NCI-H460 (cell line): ENCODE measurements around the gene DOCK1. TPM values are rescaled to one million over a fixed set of nuclear protein-coding genes. Genes with fewer than 3 reads are reported as not detected.
"Not testable (repeated sequence)": the region's sequence is repeated elsewhere in the genome, so short reads cannot be mapped to it uniquely, and the experiment has no call there.

ENCODE experiments used
- DNase-seq: peaks from one replicate; pipeline ENCODE4 v3.0.0-alpha.2; 2016; ENCODE audit warnings: low read depth; ENCODE audit errors: extremely low read depth
- total RNA-seq: library from RNA; depleted of rRNA; stranded (reverse); fragments of >200 nt; shearing (Covaris generic); gene quantifications from 2 replicates; pipeline ENCODE4 v1.2.3, GENCODE V29; 2014

DOCK1 gene
- total RNA-seq, 1 experiment from 2014 or later = 32.3 TPM

- DNase-seq = not testable (repeated sequence)
These were observed 5.7 kb upstream of the DOCK1 start for GRCh38 chr10:126899529-126899928.

DNA sequence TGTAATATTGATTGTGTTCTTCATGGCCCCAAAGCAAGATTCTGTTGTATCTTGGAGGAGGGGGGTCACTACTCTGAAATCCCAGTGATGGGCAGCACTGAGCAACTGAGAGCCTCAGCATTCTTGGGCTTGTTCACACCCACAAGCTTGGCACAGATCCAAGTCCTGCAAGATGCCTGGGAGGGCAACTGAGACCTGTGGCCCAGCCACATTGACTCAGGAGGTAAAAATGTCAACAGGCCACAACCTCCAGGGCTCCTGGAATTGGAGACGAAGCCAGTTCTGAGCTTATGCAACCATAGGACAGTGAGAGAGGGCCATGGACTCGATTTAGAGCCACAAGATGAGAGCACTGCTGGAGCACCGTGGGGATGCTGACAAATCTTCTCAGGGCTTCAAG, 3.1 kb upstream of the DOCK1 start:
- DNase-seq = no peak

- no peak for DNase-seq
These were observed 1.4 kb upstream of the DOCK1 start for GRCh38 chr10:126903656-126904360.

- no peak for DNase-seq
These were observed 761 bp upstream of the DOCK1 start for GRCh38 chr10:126904516-126904817.

- no peak for DNase-seq
These were observed 812 bp downstream of the DOCK1 start for GRCh38 chr10:126905776-126906703.

- DNase-seq = no peak
These were observed 1.6 kb downstream of the DOCK1 start for GRCh38 chr10:126906704-126907422.

GRCh38 chr10:126907423-126907970, 2.3 kb downstream of the DOCK1 start:
- DNase-seq = no peak

DNA sequence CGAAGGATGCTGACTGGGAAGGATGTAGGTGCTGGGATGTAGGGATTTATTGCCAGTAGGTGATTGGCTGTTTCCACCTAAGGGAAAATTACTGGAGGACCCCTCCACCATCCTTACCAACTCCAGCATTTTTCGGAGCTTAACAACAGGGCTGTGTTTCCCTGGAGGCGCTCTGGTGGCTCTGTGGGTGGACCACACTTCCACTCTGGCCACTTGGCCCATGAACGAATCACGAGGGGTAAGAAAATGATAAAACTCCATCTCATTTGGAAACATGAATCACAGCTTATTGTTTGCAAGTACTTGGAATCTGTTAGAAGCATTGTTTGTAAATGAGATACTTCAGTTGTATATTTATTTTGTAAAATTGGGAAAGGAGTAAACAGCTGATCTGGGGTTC, 3.0 kb downstream of the DOCK1 start:
- no peak for DNase-seq

DNA sequence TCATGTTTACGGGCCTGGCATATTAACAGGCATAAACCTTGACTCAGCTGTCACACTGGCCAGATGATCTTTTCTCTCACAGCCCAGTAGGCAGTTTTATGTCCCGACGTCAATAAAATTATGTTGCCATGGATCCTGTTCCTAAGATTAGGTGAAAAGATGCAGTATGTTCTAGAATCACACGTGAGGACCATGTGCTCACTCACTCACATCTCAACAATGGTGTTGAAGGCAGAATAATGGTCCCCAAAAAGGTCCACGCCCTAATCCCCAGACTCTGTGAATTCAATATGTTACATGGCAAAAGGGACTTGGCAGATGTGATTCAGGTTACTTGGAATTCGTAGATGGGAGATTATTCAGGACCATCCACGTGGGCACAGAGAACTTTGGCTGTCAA, 3.5 kb downstream of the DOCK1 start:
- no peak for DNase-seq

DNA sequence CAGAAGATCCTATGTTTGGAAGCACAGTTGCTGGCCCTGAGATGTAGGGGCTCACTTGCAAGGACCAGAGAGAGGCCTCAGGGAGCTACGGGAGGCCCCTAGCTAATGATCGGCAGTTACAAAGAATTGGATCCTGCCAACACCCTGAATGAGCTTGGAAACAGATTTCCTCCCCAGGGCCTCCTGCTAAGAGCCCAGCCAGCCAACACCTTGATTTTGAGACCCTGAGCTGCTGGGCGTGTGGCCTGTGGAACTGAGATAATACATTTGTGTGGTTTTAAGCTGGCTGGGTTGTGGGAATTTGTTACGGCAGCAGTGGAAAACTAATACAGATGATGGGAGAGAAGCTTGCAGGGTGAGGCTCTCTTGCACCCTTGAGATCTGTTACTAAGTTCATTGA, 3.9 kb downstream of the DOCK1 start:
- DNase-seq = no peak

DNA sequence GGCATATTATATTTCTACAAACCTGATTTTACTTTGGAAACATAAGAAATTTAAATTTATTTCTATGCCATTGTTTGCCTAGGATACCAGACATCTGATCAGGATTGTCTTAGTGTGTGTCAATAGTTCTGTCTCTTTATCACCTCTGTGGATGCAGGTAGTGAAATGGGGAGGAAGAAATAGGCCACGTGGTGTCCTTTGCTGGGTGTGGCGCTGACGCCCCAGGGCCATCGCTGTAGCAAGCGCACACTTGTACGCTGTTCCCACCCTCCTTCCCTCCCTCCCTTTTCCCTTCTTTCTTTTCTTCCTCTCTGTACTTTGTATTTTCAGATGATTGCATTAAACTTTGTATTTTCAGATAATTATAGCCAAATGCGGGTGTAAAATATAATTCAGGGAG, 5.0 kb downstream of the DOCK1 start:
- no peak for DNase-seq

DNA sequence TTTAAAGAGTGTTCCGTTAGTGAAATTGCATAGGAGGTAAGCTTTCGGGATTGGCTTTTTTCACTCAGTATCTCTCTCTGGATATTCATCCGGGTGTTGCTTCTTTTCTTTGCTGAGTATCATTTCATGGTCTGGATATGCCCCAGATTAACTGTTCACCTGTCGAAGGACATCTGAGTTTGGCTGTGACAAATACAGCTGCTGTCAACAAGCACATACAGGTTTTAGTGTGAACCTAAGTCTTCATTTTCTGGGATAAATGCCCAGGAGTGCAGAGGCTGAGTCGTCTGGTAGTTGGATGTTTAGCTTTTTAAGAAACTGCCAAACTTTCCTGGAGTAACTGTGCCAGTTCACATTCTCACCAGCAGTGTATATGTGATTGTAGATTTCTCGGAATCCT, 5.6 kb downstream of the DOCK1 start:
- DNase-seq = no peak

DNA sequence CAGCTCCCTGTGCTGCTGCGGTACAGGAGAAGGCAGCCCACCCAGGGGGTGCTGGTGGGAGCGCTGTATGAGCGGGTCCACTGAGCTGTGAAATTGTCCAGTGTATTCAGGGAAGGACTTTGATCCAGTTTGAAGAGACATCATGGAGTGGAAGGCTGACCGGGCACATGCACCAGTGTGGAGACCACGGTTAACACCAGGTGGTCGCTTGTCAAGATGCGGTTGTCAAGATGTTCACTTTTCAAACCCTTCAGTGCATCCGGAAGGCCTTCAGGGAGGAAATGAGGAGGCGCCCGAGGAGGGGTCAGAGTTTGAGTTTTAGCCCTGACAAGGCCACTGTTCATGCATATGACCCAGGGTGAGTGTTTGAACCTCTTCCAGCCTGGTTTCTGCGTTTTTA, 6.1 kb downstream of the DOCK1 start:
- no peak for DNase-seq

DNA sequence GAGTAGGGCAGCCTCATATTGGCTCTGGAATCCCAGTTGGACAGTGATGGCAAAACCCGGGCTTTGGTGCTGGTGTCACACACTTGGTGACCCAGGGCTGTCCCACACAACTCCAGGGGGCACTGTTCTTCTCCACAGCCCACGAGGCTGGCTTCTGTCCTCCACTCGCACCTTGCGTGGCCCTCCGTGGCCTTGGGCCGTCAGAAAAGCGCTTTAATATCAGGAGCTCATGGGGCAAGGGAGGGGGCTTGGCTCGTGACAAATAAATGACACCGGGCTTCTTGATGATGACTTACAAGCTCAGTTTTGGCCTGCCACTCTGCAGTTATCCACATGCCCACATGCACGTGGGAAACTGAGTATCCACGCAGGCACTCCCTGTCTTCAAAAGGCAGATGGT, 8.1 kb downstream of the DOCK1 start:
- DNase-seq = no peak

- no peak for DNase-seq
These were observed 9.3 kb downstream of the DOCK1 start for GRCh38 chr10:126914561-126914960.

DNA sequence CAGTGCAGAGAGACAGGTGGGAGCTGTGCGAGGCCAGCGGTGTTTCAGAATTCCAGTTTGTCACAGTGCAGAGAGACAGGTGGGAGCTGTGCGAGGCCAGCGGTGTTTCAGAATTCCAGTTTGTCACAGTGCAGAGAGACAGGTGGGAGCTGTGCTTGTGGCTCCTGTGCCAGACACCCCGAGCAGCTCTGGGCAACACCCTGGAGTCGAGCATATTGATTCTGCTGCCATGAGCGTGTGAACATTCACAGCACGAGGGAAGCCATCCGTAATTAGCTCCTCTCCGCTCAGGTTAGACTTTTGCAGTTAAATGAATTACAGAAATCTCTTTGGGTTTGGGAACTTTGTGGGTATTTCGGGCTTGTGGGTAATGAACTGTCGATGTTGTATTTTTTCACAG, 11.7 kb downstream of the DOCK1 start:
- DNase-seq = not testable (repeated sequence)

- no peak for DNase-seq
These were observed 12.1 kb downstream of the DOCK1 start for GRCh38 chr10:126917375-126917774.

GRCh38 chr10:126917975-126918908, 13.0 kb downstream of the DOCK1 start:
- DNase-seq = no peak

GRCh38 chr10:126919426-126919825, 14.2 kb downstream of the DOCK1 start:
- DNase-seq = no peak

DNA sequence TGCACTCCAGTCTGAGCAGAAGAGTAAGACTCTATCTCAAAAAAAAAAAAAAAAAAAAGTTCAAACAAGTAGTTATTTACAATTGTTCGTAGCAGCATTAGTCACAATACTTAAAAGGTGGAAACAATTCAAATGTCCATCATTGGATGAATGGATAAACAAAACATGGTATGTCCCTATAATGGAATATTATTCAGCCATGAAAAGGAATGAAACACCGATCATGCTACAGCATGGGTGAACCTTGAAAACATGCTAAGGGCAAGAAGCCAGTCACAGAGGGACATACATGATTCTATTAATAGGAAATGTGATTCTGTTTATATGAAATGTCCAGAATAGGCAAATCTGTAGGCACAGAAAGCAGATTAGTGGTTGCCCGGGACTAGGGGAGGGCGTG, 15.9 kb downstream of the DOCK1 start:
- DNase-seq = no peak
